Stimulated activated naive CD8-positive, alpha-beta T cell treated with anti-CD3 and anti-CD28 coated beads, Interleukin-15, Interleukin-2, amounts not matched to agents 100 ng/mL and 50 ng/mL, for 24 hours (primary cell): ENCODE data around the gene CLEC14A.
A peak's percentile ranks its signal among the peaks of the same experiment; 100 is the strongest.

ENCODE experiments used
- H3K27ac Mint-ChIP-seq: one replicate; pipeline ENCODE4 v1.8.0; 2021; ENCODE audit warnings: mild to moderate bottlenecking, mixed read lengths
- H3K27me3 Mint-ChIP-seq: one replicate; pipeline ENCODE4 v1.8.0; 2021; ENCODE audit warnings: mixed read lengths
- H3K36me3 Mint-ChIP-seq: one replicate; pipeline ENCODE4 v1.8.0; 2021; ENCODE audit warnings: low read depth, mixed read lengths
- H3K4me1 Mint-ChIP-seq: one replicate; pipeline ENCODE4 v1.8.0; 2021; ENCODE audit warnings: low read depth, mixed read lengths
- H3K4me3 Mint-ChIP-seq: one replicate; pipeline ENCODE4 v1.8.0; 2021; ENCODE audit warnings: mild to moderate bottlenecking, mixed read lengths
- H3K9me3 Mint-ChIP-seq: one replicate; pipeline ENCODE4 v1.8.0; 2021; ENCODE audit warnings: mixed read lengths

The CLEC14A gene

DNA sequence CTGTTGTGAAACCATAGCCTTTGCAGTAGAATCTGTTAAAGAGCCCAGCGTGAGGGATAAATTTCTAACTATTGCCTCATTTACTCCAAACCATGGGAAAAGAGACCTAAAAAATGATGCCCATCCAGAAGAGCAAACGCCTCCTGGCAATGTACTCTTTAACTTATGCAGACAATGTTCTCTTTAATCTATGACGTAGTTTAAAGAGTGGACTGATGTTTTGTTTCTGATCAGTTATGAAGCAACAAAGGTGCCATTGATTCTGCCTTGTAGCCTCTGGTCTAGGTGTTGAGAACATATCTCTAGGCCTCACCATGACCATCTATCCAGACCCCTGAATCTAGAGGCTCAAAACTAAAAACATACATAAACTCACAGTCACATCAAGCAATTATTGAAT is 34.8 kb downstream of the CLEC14A start:
- Mint-ChIP-seq H3K27ac (no peak overlapping the region), H3K9me3 (no peaks in the 10 kb centered on the region), H3K27me3 (peaks cover 21% of the 10 kb centered on the region), H3K36me3 (no peaks in the 10 kb centered on the region), H3K4me1 (no peaks in the 10 kb centered on the region), H3K4me3 (no peak overlapping the region)

DNA sequence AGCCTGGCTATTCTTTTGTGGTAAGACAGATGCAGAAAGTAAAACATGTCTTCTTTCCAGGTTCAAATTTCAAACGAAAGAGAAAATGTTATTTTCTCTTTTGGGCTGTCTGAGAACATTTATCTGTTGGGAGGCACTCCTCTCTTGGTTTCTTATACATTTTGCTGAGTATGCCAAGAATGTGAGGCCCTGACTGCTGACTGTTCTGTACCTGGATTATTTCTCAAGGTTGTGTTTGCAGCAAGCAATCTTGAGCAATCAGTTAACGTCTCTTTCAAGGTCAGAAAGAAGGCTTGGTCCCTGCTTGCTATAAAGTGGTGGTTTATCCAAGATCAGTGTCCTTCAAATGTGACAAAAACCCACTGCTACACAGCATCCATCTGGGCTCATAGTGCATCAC is 38.3 kb downstream of the CLEC14A start:
- H3K27me3 Mint-ChIP-seq = peaks cover 33% of the 10 kb centered on the region

DNA sequence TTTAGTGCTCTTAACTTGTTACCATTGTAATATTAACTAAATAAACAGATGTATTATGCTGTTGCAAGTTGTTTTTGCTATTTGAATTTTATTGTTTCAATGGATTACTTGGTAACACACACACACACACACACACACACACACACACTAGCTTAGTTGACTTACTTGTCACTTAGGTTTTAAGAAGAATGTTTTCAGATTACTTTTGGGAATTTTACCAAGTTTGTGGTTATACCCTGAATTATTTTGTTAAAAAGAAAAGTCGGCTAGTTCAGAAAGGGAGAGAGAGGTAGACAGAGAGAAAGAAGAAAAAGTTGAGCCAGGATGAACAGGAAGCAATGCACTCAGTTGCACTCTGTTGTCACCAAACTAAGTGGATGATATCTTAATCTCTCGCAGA is 42.9 kb downstream of the CLEC14A start:
- Mint-ChIP-seq H3K4me3 (no peak overlapping the region), H3K9me3 (no peaks in the 10 kb centered on the region), H3K36me3 (no peaks in the 10 kb centered on the region), H3K27ac (no peak overlapping the region), H3K27me3 (peaks cover 67% of the 10 kb centered on the region), H3K4me1 (peaks cover 18% of the 10 kb centered on the region)

More for the DNA sequence above, 38.3 kb downstream of the CLEC14A start:
- no peak overlapping the region for H3K27ac Mint-ChIP-seq
- no peak overlapping the region for H3K4me3 Mint-ChIP-seq
- H3K36me3 Mint-ChIP-seq = no peaks in the 10 kb centered on the region
- H3K4me1 Mint-ChIP-seq = no peaks in the 10 kb centered on the region
- H3K9me3 Mint-ChIP-seq = no peaks in the 10 kb centered on the region

DNA sequence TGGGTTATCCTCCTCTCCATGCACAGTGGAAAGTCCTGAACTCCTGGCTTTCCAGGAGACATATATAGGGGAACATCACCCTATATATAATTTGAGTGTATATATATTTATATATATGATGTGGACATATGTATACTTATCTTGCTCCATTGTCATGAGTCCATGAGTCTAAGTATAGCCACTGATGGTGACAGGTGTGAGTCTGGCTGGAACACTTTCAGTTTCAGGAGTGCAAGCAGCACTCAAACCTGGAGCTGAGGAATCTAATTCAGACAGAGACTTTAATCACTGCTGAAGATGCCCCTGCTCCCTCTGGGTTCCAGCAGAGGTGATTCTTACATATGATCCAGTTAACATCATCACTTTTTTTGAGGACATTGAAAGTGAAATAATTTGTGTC is 43.8 kb downstream of the CLEC14A start:
- Mint-ChIP-seq H3K4me3 (no peak overlapping the region), H3K27ac (no peak overlapping the region), H3K9me3 (no peaks in the 10 kb centered on the region), H3K36me3 (no peaks in the 10 kb centered on the region), H3K27me3 (peaks cover 73% of the 10 kb centered on the region), H3K4me1 (peaks cover 18% of the 10 kb centered on the region)

DNA sequence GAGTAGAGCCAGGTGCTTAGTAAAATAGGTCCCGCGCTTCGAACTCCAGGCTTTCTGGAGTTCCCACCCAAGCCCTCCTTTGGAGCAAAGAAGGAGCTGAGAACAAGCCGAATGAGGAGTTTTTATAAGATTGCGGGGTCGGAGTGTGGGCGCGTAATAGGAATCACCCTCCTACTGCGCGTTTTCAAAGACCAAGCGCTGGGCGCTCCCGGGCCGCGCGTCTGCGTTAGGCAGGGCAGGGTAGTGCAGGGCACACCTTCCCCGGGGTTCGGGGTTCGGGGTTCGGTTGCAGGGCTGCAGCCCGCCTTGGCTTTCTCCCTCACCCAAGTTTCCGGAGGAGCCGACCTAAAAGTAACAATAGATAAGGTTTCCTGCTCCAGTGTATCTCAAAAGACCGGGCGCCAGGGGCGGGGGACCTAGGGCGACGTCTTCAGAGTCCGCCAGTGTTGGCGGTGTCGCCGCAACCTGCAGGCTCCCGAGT is 44.6 kb downstream of the CLEC14A start:
- Mint-ChIP-seq H3K9me3 (no peaks in the 10 kb centered on the region), H3K36me3 (no peaks in the 10 kb centered on the region), H3K27me3 (peaks cover 72% of the 10 kb centered on the region), H3K4me3 (no peak overlapping the region), H3K4me1 (peaks cover 18% of the 10 kb centered on the region), H3K27ac (no peak overlapping the region)

DNA sequence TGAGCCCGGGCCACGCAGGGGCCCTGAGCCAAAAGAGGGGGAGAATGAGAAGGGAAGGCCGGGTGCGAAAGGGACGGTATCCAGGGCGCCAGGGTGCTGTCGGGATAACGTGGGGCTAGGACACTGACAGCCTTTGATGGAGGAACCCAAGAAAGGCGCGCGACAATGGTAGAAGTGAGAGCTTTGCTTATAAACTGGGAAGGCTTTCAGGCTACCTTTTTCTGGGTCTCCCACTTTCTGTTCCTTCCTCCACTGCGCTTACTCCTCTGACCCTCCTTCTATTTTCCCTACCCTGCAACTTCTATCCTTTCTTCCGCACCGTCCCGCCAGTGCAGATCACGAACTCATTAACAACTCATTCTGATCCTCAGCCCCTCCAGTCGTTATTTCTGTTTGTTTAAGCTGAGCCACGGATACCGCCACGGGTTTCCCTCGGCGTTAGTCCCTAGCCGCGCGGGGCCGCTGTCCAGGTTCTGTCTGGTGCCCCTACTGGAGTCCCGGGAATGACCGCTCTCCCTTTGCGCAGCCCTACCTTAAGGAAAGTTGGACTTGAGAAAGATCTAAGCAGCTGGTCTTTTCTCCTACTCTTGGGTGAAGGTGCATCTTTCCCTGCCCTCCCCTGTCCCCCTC is 45.2 kb downstream of the CLEC14A start:
- Mint-ChIP-seq H3K9me3 (no peaks in the 10 kb centered on the region), H3K27me3 (peaks cover 71% of the 10 kb centered on the region), H3K4me1 (peaks cover 18% of the 10 kb centered on the region), H3K27ac (no peak overlapping the region), H3K4me3 (peak overlapping the region; percentile 55), H3K36me3 (no peaks in the 10 kb centered on the region)

DNA sequence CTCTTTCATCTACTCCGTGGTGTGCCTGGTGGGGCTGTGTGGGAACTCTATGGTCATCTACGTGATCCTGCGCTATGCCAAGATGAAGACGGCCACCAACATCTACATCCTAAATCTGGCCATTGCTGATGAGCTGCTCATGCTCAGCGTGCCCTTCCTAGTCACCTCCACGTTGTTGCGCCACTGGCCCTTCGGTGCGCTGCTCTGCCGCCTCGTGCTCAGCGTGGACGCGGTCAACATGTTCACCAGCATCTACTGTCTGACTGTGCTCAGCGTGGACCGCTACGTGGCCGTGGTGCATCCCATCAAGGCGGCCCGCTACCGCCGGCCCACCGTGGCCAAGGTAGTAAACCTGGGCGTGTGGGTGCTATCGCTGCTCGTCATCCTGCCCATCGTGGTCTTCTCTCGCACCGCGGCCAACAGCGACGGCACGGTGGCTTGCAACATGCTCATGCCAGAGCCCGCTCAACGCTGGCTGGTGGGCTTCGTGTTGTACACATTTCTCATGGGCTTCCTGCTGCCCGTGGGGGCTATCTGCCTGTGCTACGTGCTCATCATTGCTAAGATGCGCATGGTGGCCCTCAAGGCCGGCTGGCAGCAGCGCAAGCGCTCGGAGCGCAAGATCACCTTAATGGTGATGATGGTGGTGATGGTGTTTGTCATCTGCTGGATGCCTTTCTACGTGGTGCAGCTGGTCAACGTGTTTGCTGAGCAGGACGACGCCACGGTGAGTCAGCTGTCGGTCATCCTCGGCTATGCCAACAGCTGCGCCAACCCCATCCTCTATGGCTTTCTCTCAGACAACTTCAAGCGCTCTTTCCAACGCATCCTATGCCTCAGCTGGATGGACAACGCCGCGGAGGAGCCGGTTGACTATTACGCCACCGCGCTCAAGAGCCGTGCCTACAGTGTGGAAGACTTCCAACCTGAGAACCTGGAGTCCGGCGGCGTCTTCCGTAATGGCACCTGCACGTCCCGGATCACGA is 46.0 kb downstream of the CLEC14A start:
- Mint-ChIP-seq H3K36me3 (no peaks in the 10 kb centered on the region), H3K27me3 (peaks cover 71% of the 10 kb centered on the region), H3K4me1 (peaks cover 18% of the 10 kb centered on the region), H3K9me3 (no peaks in the 10 kb centered on the region), H3K27ac (no peak overlapping the region), H3K4me3 (peak overlapping the region; percentile 55)

DNA sequence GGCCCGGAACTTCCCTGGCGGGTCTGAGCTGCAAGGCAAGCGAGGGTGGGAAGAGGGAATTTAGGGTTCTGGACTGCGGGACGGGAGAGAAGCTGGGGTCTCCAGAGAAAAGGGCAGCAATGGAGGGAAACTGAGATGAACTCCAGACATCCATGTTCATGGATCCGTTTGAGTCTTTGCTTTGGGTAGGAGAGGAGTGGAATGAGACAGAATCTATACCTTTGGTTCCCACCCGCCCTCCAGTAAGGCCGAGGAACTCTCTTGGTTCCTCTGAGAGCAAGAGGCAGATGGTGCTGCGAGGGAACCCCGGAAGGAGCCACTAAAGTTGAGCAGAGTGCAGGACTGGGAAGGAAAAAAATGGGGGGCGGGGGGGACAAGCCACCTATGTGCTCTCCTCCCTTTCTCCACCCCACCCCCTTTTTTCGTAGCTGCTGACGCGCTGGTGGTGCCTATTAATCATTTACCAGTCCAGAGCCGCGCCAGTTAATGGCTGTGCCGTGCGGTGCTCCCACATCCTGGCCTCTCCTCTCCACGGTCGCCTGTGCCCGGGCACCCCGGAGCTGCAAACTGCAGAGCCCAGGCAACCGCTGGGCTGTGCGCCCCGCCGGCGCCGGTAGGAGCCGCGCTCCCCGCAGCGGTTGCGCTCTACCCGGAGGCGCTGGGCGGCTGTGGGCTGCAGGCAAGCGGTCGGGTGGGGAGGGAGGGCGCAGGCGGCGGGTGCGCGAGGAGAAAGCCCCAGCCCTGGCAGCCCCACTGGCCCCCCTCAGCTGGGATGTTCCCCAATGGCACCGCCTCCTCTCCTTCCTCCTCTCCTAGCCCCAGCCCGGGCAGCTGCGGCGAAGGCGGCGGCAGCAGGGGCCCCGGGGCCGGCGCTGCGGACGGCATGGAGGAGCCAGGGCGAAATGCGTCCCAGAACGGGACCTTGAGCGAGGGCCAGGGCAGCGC is 47.0 kb downstream of the CLEC14A start:
- Mint-ChIP-seq H3K4me1 (peaks cover 18% of the 10 kb centered on the region), H3K27me3 (peaks cover 63% of the 10 kb centered on the region), H3K9me3 (no peaks in the 10 kb centered on the region), H3K36me3 (no peaks in the 10 kb centered on the region), H3K4me3 (peak overlapping the region; percentile 64), H3K27ac (no peak overlapping the region)

DNA sequence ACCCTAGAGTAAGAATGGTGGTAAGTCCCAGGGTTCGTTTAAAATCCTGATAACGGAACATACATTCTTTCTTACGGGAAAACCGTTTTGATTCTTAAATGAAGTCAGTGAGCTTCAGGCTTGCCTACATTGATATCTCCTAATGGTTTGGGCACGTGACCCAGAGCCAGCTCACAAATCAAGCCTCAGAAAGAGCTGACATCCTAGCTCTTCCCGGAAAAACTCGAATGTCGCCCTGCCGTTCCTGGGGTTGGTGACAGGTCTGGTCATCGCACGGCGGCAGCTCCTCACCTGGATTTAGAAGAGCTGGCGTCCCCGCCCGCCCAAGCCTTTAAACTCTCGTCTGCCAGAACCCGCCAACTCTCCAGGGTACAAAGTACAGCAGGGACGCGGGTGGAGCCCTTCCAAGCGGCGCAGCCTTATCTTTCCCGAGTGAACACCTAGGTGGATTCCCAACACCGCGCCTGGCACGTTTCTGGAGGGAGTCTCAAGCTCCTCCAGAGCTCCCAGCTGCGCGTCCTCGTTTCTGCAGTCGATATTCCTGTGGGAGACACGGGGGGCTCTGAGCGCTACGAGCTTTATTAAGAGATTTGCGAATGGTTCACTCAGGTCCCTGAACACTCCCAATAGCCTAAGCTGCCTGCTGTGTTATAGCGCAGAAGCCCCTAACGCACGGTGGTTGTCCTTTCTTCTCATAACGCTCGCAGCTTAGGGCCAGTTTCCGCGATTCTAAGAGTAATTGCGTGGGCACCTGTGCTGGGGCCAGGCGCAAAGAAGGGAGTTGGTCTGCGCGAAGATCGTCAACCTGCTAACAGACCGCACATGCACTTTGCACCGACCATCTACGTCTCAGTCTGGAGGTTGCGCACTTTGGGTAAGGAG is 47.9 kb downstream of the CLEC14A start, which contains the start of gene SSTR1:
SSTR1 (plus strand) TSS at position 169 of the 882 bp plus-strand sequence. CDS start 1,486 bp downstream, outside the sequence.
- Mint-ChIP-seq H3K27me3 (peaks cover 55% of the 10 kb centered on the region), H3K27ac (no peak within 1 kb of the TSS), H3K4me3 (peak within 1 kb of the TSS; percentile 64), H3K36me3 (no peaks in the 10 kb centered on the region), H3K9me3 (no peaks in the 10 kb centered on the region), H3K4me1 (peaks cover 18% of the 10 kb centered on the region)

DNA sequence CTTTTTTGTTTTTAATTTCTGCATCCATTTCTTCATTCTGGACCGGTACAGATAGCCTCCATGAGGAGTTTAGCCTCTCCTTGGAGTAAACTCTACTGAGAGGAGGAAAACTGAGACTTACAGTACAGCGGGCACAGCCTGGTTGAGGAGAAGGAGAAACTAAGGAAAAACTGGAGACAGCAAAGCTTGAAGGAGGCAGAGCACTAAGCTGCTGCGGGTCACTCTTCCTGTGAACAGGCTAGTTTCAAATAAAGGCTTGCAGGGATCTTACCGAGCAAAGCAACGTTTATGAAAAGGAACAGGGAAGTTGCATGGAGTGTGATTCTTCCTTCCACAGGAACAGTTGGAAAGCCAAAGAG is 48.5 kb downstream of the CLEC14A start:
- peaks cover 18% of the 10 kb centered on the region for H3K4me1 Mint-ChIP-seq
- H3K27ac Mint-ChIP-seq = no peak overlapping the region
- H3K4me3 Mint-ChIP-seq = no peak overlapping the region
- no peaks in the 10 kb centered on the region for H3K9me3 Mint-ChIP-seq
- peaks cover 54% of the 10 kb centered on the region for H3K27me3 Mint-ChIP-seq
- no peaks in the 10 kb centered on the region for H3K36me3 Mint-ChIP-seq

DNA sequence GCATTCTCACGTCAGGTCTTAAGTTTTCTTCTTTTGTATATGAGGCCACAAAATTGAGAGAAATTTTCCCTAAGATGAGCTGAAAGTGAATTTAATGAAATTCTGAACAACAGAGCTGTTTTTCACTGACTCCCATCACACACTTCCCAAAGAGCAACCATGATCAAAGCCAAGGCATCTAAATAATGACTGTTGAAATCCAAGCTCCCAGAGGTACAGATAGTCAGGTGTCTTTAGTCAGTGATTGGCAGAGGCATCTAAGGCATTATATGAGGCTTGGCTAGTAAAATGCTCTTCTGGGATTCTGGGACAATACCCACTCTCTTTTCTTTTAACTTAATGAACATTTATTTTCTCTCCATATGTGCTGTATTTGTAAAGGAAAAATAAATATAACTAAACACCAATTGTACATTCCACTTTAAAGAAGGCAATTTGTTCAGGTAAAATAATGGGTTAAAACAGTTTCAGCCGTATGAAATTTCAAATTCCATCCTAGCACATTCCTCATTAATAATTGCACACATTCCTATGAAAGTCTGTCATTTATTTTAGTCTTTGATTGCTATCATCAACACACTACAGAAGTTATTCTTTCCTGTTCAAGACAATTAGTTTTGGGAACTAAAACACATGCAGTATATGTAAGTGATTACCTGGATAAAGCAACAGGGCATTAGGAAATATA is 49.1 kb downstream of the CLEC14A start:
- Mint-ChIP-seq H3K27ac (no peak overlapping the region), H3K27me3 (peaks cover 52% of the 10 kb centered on the region), H3K9me3 (no peaks in the 10 kb centered on the region), H3K4me1 (peaks cover 18% of the 10 kb centered on the region), H3K36me3 (no peaks in the 10 kb centered on the region), H3K4me3 (no peak overlapping the region)

DNA sequence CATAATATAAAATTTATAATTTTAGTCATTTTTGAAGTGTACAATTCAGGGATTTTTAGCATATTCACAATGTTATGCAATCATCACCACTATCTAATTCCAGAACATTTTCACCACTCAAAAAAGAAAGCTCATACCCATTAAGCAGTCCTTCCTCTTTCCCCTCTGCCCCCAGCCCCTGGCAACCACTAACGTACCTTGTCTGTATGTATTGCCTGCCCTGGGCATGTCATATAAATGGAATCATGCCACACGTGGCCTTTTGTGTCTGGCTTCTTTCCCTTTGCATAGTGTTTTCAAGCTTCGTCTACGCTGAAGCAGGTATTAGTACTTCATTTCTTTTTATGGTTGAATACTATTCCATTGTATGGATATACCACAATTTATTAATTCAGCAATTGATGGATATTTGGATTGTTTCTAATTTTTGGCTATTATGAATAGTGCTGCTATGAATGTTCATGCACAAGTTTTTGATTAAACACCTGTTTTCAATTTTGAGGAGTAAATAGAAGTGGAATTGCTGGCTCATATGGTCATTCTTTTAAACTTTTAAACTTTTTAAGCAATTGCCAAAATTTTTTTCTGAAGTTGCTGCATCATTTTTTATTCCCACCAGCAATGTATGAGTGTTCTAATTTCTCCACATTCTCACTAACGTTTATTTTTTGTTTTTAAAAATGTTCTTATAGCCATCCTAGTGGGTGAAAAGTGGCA is 49.8 kb downstream of the CLEC14A start:
- H3K27ac Mint-ChIP-seq = no peak overlapping the region
- H3K27me3 Mint-ChIP-seq = peaks cover 48% of the 10 kb centered on the region
- H3K36me3 Mint-ChIP-seq = no peaks in the 10 kb centered on the region
- H3K4me1 Mint-ChIP-seq = peaks cover 18% of the 10 kb centered on the region
- H3K9me3 Mint-ChIP-seq = no peaks in the 10 kb centered on the region
- no peak overlapping the region for H3K4me3 Mint-ChIP-seq
